ENCODE data around the gene OVOL2. TPM values are rescaled to one million over a fixed set of nuclear protein-coding genes. Genes with fewer than 3 reads are reported as not detected.

OVOL2 gene

DNA sequence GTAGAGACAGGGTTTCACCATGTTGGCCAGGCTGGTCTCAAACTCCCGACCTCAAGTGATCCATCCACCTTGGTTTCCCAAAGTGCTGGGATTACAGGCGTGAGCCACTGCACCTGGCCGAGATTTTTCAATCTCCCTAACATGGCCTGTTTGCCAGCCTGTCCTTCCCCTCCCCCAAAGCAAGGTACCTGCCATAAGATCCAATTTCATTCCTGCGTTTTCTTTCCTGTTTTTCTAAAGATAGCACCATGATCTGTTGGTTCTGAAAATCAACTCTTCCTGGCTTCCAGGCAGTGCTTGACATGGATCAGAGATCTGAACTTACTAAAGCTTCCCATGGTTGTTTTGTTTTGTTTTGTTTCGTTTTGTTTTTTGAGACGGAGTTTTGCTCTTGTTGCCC lies 81.4 kb downstream of the OVOL2 start:
- H3K9ac ChIP-seq (ENCODE audit: low read depth, low read length, poor library complexity), result no peak overlapping the region
- WGBS, 2 donors (ENCODE audit: extremely low coverage in 2 of 2, insufficient read length in 2 of 2, insufficient replicate concordance in 1 of 2), result no CpG with 5 or more reads among the region's 6 CpGs
- no peaks in the 10 kb centered on the region for H3K79me1 ChIP-seq (ENCODE audit: low read depth, low read length)
- H2BK5ac ChIP-seq (ENCODE audit: low read length), result no peak overlapping the region
- H3K36me3 ChIP-seq (replicated peaks in 1 of 2; ENCODE audit: control insufficient read depth in 2 of 2, insufficient read depth in 2 of 2, low read length in 2 of 2), result peaks cover 10 to 91% of the 10 kb centered on the region in 2 donors
- no peaks in the 10 kb centered on the region for H3K9me3 ChIP-seq (replicated peaks in 1 of 2; ENCODE audit: control insufficient read depth in 2 of 2, insufficient read depth in 1 of 2, low read depth in 1 of 2, low read length in 2 of 2)
- no peak overlapping the region for H2BK120ac ChIP-seq (ENCODE audit: low read depth, low read length)
- H3K27me3 ChIP-seq (ENCODE audit: control insufficient read depth in 3 of 3, insufficient read depth in 3 of 3, low read depth in 1 of 3, low read length in 3 of 3), result no peaks in the 10 kb centered on the region
- H2BK15ac ChIP-seq (ENCODE audit: low read length), result no peak overlapping the region
- no peak overlapping the region for H3K4me3 ChIP-seq (ENCODE audit: low read length in 2 of 2)
- H2AK5ac ChIP-seq (ENCODE audit: low read depth, low read length), result no peak overlapping the region
- no peak overlapping the region for H2AFZ ChIP-seq (ENCODE audit: low read length)
- no peak overlapping the region for H3K18ac ChIP-seq (ENCODE audit: low read length)
- no peak overlapping the region for H4K91ac ChIP-seq (ENCODE audit: low read depth, low read length, poor library complexity)
- no peak overlapping the region for H4K8ac ChIP-seq (ENCODE audit: low read depth, low read length)
- H3K4me1 ChIP-seq (ENCODE audit: control insufficient read depth in 2 of 2, insufficient read depth in 1 of 2, low read depth in 1 of 2, low read length in 2 of 2), result peaks cover 2 to 5% of the 10 kb centered on the region in 2 donors
- no peak for DNase-seq (ENCODE audit: low spot score)
- no peak overlapping the region for H3K4ac ChIP-seq (ENCODE audit: low read length)
- no peak overlapping the region for H3K4me2 ChIP-seq (ENCODE audit: insufficient read depth, low read length, poor library complexity, severe bottlenecking)
- H3K27ac ChIP-seq (replicated peaks; ENCODE audit: low read length), result no peak overlapping the region
- H3K23ac ChIP-seq (ENCODE audit: low read depth, low read length, poor library complexity), result no peak overlapping the region
- no peak overlapping the region for H3K14ac ChIP-seq (ENCODE audit: low read length)
- no peak overlapping the region for H2BK12ac ChIP-seq (ENCODE audit: low read length)

Small RNA genes within 50 kb of the gene (small RNA-seq; reads per million reads assigned to genes)
- not detected for gene RNU7-137P (ENCODE audit: insufficient read depth)

Data from neuronal stem cell (in vitro differentiated cells).